ENCODE results near the gene STAMBPL1.

Gene STAMBPL1

DNA sequence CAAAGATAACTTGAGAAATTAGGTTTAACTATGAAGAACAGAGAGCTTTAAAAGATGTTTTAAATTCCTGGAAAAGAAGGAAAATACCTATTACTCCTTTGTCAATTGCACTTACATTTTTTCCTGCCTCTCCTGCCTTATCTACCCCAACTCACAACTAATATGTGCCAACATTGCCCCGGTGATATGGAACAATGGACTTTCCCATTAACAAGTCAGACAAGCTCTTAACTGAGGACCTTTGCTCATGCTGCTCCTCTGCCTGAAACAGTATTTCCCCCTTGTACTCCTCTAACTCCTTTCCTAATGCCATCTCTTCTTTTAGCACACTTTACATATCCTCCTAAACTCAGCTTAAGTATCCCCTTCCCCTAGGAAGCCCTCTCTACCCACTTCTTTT lies 77.3 kb downstream of the STAMBPL1 start:
- DNase-seq = no peak

DNA sequence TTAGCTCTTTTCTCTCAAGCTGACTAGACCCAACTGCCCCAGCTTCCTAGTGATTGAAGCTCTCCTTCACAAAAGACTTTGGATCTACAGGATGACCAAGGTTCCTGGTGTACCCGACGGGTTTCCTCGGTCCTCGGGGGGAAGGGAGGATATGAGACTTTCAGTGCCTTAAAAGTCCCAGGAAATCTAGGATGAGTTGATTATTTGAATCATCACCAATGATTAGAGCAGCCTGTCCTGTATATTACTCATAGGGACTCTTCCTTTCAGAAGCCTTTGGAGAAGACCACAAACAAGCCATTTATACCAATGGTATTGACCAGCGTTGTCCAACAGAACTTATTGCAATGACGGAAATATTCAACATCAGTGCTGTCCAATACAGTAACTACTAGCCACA lies 78.7 kb downstream of the STAMBPL1 start:
- no peak for DNase-seq

DNA sequence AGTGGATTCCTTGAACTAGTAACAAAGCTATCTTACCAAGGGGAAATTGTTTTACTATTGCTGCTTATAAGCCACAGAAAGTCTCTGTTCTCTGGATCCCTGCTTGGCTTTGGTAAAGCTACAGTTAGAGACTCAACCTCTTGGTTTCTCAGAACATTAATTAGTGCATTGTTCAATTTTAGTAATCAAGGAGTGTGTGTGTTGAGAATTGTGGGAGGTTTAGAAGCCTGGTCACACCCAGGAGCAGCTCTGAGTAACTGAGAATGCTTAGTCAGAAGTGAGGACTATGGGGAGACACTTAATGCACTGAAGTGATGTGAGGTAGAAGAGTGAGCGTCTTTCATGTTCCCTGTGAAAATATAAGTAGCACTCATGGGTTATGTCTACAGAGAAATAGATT lies 80.8 kb downstream of the STAMBPL1 start:
- no peak for DNase-seq

DNA sequence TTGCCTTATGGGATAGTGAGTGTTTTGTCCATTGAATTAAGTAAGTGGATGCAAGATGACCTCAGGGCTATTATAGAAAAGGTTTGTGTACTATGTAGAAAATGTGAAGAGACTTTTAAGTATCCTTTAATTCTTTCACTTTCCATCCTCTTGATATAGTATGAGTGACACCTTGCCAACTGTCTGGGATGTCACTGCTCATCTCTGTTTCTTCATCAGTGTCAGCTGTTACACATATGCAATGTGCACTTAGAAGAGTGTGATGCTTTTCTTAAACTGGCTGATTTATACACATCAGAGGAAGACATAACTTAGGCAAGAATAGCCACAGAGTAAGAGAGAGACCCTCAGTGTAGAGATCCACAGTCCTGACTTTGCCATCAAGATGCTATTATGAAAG lies 81.2 kb downstream of the STAMBPL1 start:
- DNase-seq = no peak

DNA sequence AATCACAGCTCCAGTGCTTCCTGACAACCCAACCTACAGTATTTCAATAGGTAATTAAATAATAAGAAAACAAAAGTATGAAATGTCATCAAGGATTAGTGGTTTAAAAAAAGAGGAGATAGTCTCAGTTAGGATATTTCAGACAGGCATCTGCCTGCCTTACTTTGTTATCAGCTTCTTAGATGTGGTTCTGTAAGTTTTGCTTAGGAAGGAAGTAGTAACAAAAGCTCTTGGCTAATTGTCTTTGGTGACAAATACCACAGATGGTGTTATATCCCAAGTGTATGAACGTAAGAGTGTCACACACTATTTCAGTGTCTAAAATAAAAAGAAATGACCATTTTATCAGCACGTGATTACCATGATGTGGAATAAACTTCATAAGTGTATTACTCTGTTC lies 82.3 kb downstream of the STAMBPL1 start:
- DNase-seq = no peak

DNA sequence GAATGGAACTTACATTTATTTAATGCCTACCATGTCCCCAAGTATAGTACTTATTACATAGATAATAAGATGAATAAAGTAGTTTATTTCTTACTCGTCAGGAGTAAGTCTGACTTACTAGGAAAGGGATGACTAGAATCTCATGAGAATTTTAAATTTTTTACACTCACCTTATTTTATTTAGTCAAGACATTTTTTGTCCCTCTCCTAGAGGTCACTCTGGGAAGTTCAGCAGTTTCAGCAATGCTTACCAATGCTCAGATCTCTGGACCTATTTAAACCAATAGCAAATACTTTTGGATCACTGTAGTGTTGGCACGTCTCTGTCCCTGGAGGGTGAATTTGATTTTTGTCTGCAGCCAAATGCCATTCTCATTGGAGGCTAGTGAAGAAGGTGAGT lies 83.3 kb downstream of the STAMBPL1 start:
- DNase-seq = no peak

DNA sequence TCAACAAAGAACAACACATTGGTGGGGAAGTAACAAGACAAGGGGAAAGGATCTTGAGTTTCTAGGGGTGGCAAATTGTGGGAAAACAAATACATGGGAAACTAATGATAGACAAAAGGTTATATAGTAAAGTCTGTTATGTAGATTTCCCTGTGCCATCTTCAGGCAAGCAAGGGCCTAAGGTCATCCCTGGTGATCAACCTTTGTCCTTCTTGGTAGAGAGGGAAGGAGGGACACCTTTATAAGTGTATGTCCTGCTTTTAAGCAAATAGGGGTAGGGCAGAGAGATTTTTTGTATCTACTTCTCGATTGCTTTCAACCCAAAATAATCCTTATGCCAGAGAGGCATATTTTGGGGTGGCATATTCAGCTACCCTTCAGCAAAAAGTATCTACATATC lies 84.3 kb downstream of the STAMBPL1 start:
- no peak for DNase-seq

DNA sequence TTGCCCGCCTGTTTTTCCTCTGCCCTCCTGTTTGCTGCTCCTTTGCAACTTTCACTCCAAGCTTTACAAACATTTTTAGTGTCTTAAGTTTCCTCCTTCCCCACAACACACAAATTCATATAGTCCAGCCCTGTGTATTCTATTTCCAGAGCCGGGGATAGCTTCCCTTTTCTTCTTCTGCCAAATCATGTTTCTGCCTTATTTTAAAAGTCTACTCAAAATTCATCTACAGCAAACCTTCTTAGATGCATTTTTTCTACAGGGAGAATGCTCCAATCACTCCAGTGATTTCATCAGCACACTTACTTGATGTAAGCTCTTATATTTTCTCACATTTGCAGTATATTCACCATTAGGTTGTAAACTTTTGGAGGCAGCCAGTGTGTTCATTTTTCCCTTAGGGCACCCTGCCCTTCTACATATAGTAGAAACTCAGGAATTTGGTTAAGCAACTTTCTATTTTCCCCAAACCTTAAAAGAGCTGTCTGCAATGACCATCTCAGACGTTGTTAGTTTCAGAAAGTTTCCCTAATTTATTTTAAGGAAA lies 84.9 kb downstream of the STAMBPL1 start:
- DNase-seq = no peak

DNA sequence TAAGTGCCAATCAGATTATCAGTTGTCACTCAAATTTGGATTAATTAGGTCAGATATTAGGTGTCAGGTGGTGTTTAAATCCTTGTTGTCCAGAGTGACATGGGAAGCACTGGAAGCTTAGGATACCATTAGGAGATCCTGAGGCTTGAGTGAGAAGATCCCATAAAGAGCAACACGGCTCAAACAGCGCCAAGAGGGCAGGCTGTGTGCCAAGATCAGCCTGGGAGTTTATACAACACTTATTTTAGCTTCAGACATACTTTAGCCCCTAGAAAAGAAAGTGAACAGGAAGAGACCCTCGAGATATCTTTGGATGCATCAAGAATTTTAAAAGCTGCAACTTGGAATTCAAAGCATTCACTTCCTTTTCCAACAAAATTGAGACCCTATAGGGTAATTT lies 86.8 kb downstream of the STAMBPL1 start:
- no peak for DNase-seq

DNA sequence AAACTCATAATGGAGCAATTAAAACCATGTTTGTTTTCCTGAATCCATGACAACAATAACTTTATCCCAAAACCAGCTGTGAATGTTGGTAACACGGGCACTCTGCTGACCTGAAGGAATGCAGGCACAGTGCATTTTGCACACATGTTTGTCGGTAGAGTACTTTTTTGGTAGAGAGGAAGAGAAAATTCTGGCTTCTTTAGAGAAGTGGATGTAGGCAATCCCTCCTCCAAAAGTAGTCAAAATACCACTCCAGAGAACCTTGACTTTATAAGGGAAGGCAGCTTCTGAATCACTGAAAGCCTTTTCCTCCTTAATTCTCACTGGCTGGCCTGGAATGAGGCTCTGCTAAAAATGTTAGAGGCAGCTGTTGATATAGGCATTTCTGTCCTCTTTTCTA lies 88.3 kb downstream of the STAMBPL1 start:
- DNase-seq = no peak

DNA sequence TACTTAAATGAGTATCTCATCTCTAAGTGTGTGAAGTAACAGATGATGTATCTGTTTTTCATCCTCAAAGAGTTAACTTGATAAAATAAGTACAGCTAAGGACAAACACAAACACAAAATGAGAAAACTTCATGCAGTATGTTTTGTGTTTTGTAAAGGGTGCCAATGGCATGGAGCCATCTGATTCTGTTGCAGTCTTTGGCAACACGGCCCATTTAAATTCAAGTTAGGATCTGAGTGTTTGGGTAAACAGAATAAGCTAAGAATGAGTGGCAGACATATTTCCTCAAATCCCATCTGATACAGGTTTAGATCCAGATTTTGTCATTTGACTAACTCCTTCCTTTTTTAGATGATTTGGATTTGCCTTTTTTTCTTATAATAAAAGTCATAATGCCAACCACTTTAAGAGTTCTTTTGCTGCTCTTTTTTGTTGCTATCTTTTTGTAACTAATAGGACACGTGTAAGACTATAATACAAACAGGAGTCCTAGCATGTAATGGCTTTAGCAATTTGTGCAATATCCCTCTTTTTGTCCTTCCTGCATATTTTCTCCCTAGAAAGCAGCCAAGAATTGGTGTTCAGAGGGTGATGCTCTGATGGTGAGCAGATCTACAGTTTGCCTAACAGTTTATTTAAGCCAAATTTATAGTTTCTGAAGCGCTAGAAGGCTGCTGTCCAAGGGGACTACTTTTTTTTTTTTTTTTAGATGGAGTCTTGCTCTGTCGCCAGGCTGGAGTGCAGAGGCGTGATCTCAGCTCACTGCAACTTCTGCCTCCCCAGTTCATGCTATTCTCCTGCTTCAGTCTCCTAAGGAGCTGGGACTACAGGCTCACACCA lies 91.4 kb downstream of the STAMBPL1 start:
- DNase-seq = peak; percentile 60

Data from NCI-H345 (cell line).